Ascending aorta (tissue), 2 donors: Measurements from ENCODE around the gene MT1F. TPM values are rescaled to one million over a fixed set of nuclear protein-coding genes. Genes with fewer than 3 reads are reported as not detected.

Experiments
- DNase-seq, 2 donors: peaks; one replicate each; pipeline ENCODE4 v3.0.0-alpha.2; 2019; ENCODE audit warnings: low spot score in 2 of 2
- H3K27ac ChIP-seq, 2 donors: fragments of 200-600 bp; sonication (generic); one replicate each; pipeline ENCODE4 v1.5.1; 2016 to 2017; ENCODE audit warnings: mild to moderate bottlenecking in 1 of 2
- H3K27me3 ChIP-seq: fragments of 200-600 bp; sonication (generic); one replicate; pipeline ENCODE4 v1.5.1; 2017
- H3K36me3 ChIP-seq, 2 donors: fragments of 200-600 bp; sonication (generic); one replicate each; pipeline ENCODE4 v1.5.1; 2016
- H3K4me1 ChIP-seq, 2 donors: fragments of 200-600 bp; sonication (generic); one replicate each; pipeline ENCODE4 v1.5.1; 2016 to 2017; ENCODE audit warnings: mild to moderate bottlenecking in 1 of 2
- H3K4me3 ChIP-seq, 2 donors: fragments of 200-600 bp; sonication (generic); one replicate each; pipeline ENCODE4 v1.5.1; 2016 to 2017; ENCODE audit warnings: mild to moderate bottlenecking in 1 of 2
- H3K9me3 ChIP-seq, 2 donors: fragments of 200-600 bp; sonication (generic); one replicate each; pipeline ENCODE4 v1.5.1; 2016
- CTCF ChIP-seq, 3 experiments: fragments of 200-600 bp in 2 of 3; fragments of 450-650 bp in 1 of 3; sonication (generic) in 2 of 3; IDR thresholded peaks; one replicate each; pipeline ENCODE4 v1.5.1; 2016 to 2019; ENCODE audit warnings: antibody characterized with exemption in 3 of 3, mild to moderate bottlenecking in 1 of 3, moderate library complexity in 1 of 3
- intact Hi-C: fragments of 100-400 bp; cut with DNase I; formaldehyde crosslinking; loops from one replicate; pipeline ENCODE4 v1.15.1; 2023
- total RNA-seq: library from RNA; depleted of rRNA; stranded (reverse); fragments of >200 nt; gene quantifications from one replicate; pipeline ENCODE4 v1.1.0, GENCODE V29; 2016

MT1F gene
- total RNA-seq, 1 donor from 2014 or later = 9.8 TPM

GRCh38 chr16:56688762-56689161, 31.0 kb downstream of the MT1F start:
- no peak for DNase-seq
- H3K4me3 ChIP-seq = no peak overlapping the region
- H3K36me3 ChIP-seq = peaks cover 0 to 10% of the 10 kb centered on the region in 2 donors
- intact Hi-C loops = no loop called here
- H3K27ac ChIP-seq = no peak overlapping the region
- no peaks in the 10 kb centered on the region for H3K27me3 ChIP-seq
- no peak for TF ChIP-seq CTCF (IDR thresholded peaks at IDR 0.05)
- H3K4me1 ChIP-seq = peaks cover 0 to 16% of the 10 kb centered on the region in 2 donors
- H3K9me3 ChIP-seq = no peaks in the 10 kb centered on the region

GRCh38 chr16:56689171-56689570, 31.4 kb downstream of the MT1F start:
- TF ChIP-seq CTCF (IDR thresholded peaks at IDR 0.05) = no peak
- H3K36me3 ChIP-seq = peaks cover 0 to 6% of the 10 kb centered on the region in 2 donors
- no peak overlapping the region for H3K27ac ChIP-seq
- no peaks in the 10 kb centered on the region for H3K9me3 ChIP-seq
- H3K27me3 ChIP-seq = no peaks in the 10 kb centered on the region
- H3K4me3 ChIP-seq = no peak overlapping the region
- intact Hi-C loops = no loop called here
- DNase-seq = no peak
- H3K4me1 ChIP-seq = peaks cover 0 to 14% of the 10 kb centered on the region in 2 donors

GRCh38 chr16:56690420-56691122, 32.8 kb downstream of the MT1F start:
- Histone ChIP-seq H3K9me3 (no peaks in the 10 kb centered on the region), H3K27ac (no peak overlapping the region), H3K36me3 (peaks cover 0 to 4% of the 10 kb centered on the region in 2 donors), H3K4me3 (no peak overlapping the region), H3K27me3 (no peaks in the 10 kb centered on the region), H3K4me1 (peaks cover 0 to 6% of the 10 kb centered on the region in 2 donors)
- DNase-seq = no peak
- intact Hi-C loops = no loop called here
- TF ChIP-seq CTCF (IDR thresholded peaks at IDR 0.05) = no peak

- H3K4me1 ChIP-seq = no peaks in the 10 kb centered on the region
- TF ChIP-seq CTCF (IDR thresholded peaks at IDR 0.05) = no peak
- no peaks in the 10 kb centered on the region for H3K27me3 ChIP-seq
- peaks cover 0 to 4% of the 10 kb centered on the region in 2 donors for H3K36me3 ChIP-seq
- no peak overlapping the region for H3K27ac ChIP-seq
- H3K9me3 ChIP-seq = no peaks in the 10 kb centered on the region
- intact Hi-C loops = no loop called here
- no peak overlapping the region for H3K4me3 ChIP-seq
- DNase-seq = no peak
These were observed 34.1 kb downstream of the MT1F start for GRCh38 chr16:56691885-56692284.

GRCh38 chr16:56695246-56695645, 37.5 kb downstream of the MT1F start:
- no peak overlapping the region for H3K4me3 ChIP-seq
- DNase-seq = no peak

More at GRCh38 chr16:56695246-56695645, 37.5 kb downstream of the MT1F start:
- Histone ChIP-seq H3K27me3 (no peaks in the 10 kb centered on the region), H3K4me1 (no peaks in the 10 kb centered on the region), H3K36me3 (no peaks in the 10 kb centered on the region), H3K9me3 (no peaks in the 10 kb centered on the region), H3K27ac (no peak overlapping the region)
- no peak for TF ChIP-seq CTCF (IDR thresholded peaks at IDR 0.05)
- intact Hi-C loops = no loop called here
